Erythroblast (primary cell): ENCODE data around the gene C6orf52.

Experiments
- GATA1 ChIP-seq: IDR thresholded peaks from 2 replicates; pipeline ENCODE4 v1.6.1; 2011; ENCODE audit warnings: low read depth, mild to moderate bottlenecking, control low read depth, low read length, moderate library complexity
- POLR2A ChIP-seq: IDR thresholded peaks from 2 replicates; pipeline ENCODE4 v1.6.1; 2011; ENCODE audit warnings: mild to moderate bottlenecking, low read length

- TF ChIP-seq POLR2A (no peak), GATA1 (no peak)
Measured at GRCh38 chr6:10740061-10740460, 45.6 kb upstream of the C6orf52 start.
